SH-SY5Y (cell line): Measurements from ENCODE around the gene RAP1B.

Source experiments
- GATA2 ChIP-seq: IDR thresholded peaks from 2 replicates; pipeline ENCODE4 v1.6.1; 2011; ENCODE audit warnings: mild to moderate bottlenecking, low read depth, low read length
- GATA3 ChIP-seq: IDR thresholded peaks from 2 replicates; pipeline ENCODE4 v1.6.1; 2011; ENCODE audit warnings: low read depth, mild to moderate bottlenecking, low read length, moderate library complexity

RAP1B gene

DNA sequence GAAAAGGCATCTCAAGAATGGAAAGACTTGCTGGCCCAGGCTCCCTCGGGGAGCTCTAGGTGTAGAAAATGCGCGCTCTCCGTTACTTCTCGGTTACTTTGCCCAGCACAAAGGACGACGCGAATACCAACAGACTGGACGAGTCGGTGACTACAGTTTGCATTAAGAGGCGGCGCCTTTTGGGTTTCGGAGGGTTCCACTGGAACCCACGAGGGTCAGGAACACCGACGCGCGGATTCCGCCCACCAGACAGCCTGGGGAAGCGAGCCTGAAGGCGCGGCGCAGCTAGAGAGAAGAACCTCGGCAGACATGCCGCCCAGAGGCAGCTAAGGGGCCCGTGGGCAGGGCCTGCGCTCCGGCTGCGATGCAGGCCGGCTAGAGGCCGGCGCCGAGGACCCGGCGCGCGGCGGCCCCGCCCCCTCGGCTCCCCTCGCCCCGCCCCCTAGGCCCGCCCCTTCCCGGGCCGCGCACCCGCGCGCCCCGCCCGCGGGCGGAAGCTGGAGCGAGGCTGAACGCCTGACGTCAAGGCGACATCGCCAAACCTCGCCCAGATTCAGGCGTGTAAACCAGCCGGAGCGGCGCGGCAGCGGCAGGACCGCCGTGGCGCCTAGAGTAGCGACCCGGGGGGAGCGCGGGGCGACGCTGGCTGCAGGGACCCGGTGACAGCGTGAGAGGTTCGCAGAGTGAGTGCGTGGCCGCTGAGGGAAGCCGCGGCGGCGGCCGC, at the start of gene RAP1B:
TSS of gene RAP1B (plus strand) at position 530 of the 724 bp plus-strand sequence. CDS start 37,826 bp downstream, outside the sequence.
- TF ChIP-seq GATA2 (no peak), GATA3 (no peak)

GRCh38 chr12:68561830-68562229, 48.9 kb upstream of the RAP1B start:
- TF ChIP-seq GATA3 (no peak), GATA2 (no peak)

DNA sequence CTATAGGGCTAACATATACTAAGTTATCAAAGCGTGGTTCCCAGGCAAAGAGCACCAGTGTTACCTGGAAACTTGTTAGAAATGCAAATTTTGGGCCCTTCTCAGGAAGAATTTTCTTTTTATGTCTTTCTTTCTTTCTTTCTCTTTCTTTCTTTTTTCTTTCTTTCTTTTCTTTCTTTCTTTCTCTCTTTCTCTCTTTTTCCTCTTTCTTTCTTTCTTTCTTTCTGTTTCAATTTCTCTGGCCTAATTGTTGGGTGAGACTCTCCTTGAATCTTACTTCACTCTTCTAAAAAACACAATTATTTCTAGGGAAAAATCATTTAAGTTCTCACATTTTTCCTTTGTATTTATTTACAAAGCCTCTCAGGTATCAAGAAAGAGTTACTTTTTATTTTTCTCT, 46.5 kb upstream of the RAP1B start:
- TF ChIP-seq GATA3 (no peak), GATA2 (no peak)

GRCh38 chr12:68565391-68565903, 45.3 kb upstream of the RAP1B start:
- TF ChIP-seq GATA2: no peak
- no peak for TF ChIP-seq GATA3

GRCh38 chr12:68568922-68569569, 41.7 kb upstream of the RAP1B start:
- TF ChIP-seq GATA2 (no peak), GATA3 (no peak)

- no peak for TF ChIP-seq GATA3
- no peak for TF ChIP-seq GATA2
These were observed 38.0 kb upstream of the RAP1B start for GRCh38 chr12:68572661-68573060.

DNA sequence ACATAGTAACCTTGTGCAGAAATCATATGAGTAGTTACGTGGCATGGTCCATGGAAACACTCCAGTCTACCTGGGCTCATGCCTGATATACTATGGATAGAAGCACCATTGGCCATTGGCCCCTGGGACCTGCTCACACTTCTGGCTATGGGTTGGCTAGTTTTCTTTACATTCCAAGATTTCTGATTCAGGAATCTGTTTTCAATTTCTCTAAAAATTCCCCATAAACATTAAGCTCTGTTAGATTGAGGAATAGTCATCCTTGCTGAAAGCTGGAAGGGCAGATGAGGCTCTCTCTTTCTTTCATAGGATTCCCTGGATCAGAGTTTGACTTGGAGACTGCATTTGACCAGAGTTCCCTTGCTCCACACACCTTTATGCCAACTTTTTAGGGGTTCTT, 37.3 kb upstream of the RAP1B start:
- TF ChIP-seq GATA3: no peak
- no peak for TF ChIP-seq GATA2

- no peak for TF ChIP-seq GATA2
- no peak for TF ChIP-seq GATA3
These were observed 32.8 kb upstream of the RAP1B start for GRCh38 chr12:68577949-68578348.

DNA sequence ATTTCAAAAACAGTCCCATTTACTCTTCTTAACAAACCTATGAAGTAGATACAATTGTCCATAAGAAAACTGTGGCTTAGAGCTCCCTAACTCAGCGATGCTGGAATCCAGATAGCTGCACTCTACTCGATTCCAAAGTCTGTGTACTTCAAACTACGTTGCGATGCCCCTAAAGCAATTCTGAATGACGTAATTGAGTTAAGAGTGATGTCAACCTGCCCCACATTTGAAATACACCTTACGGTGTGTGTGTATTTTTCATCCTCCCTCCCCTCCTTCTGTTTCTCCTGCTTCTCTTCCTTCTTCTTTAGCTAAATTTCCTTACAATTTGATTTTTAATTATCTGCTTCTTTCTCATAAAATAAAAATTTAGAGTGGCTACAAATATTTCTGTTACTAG, 31.9 kb upstream of the RAP1B start:
- TF ChIP-seq GATA3: no peak
- TF ChIP-seq GATA2: no peak

DNA sequence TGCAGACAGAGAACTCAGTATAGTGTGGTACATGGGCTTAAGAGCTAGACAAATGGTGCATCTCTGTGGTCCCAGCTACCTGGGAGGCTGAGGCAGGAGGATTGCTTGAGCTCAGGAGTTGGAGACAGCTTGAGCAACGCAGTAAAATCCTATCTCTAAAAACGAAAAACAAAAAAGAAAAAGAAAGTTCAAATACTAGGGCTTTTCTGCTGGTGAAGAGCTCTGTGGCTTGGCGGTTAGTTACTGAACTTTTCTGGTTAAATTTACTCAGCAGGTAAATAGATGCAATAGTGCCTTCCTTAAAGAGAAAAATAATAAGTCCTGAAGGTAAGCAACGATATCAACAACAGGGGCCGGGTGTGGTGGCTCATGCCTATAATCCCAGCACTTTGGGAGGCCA, 31.4 kb upstream of the RAP1B start:
- TF ChIP-seq GATA2 (no peak), GATA3 (no peak)

- TF ChIP-seq GATA2 (no peak), GATA3 (no peak)
These were observed 29.8 kb upstream of the RAP1B start for GRCh38 chr12:68580911-68581310.

DNA sequence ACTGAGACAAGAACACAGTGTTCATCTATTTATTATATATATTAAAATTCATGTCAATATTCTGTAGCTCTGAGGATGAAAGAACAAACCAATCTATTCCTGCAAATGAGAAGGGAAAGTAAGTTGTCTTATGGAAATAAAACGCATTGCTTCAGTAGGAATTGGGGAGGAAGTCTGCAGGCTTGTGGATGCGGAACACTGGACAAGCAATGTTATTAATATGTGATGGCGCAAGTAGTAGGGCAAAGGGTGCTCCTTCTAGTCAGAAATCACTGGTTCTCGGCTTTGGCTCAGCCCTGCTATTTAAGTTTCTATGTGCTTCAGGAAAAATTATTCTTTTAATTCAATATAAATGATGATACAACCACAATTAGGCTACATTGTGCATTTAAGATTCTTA, 28.8 kb upstream of the RAP1B start:
- TF ChIP-seq GATA2 (no peak), GATA3 (no peak)

- TF ChIP-seq GATA2 (no peak), GATA3 (no peak)
These were observed 24.7 kb upstream of the RAP1B start for GRCh38 chr12:68585966-68586365.

- no peak for TF ChIP-seq GATA2
- no peak for TF ChIP-seq GATA3
These were observed 23.2 kb upstream of the RAP1B start for GRCh38 chr12:68587448-68587873.

GRCh38 chr12:68589194-68589593, 21.5 kb upstream of the RAP1B start:
- TF ChIP-seq GATA3 (no peak), GATA2 (no peak)
